H9 (cell line): ENCODE data around the gene PTTG1. TPM values are rescaled to one million over a fixed set of nuclear protein-coding genes. Genes with fewer than 3 reads are reported as not detected.

Experiments used
- DNase-seq: peaks from one replicate; pipeline ENCODE4 v3.0.0-alpha.2; 2017
- H2AFZ ChIP-seq: one replicate; pipeline ENCODE4 v1.6.1; 2013; ENCODE audit warnings: mild to moderate bottlenecking, low read length, control low read depth, moderate library complexity
- H2AK5ac ChIP-seq: 2 replicates; pipeline ENCODE4 v1.6.1; 2013; ENCODE audit warnings: low read length, control low read depth, mixed read lengths; ENCODE audit not compliant: insufficient read length
- H2BK120ac ChIP-seq: one replicate; pipeline ENCODE4 v1.6.1; 2013; ENCODE audit warnings: low read depth, mild to moderate bottlenecking, low read length, control low read depth, inconsistent platforms; ENCODE audit not compliant: poor library complexity, severe bottlenecking
- H2BK12ac ChIP-seq: 2 replicates; pipeline ENCODE4 v1.6.1; 2013; ENCODE audit warnings: low read length, control low read depth, mixed read lengths, low read depth; ENCODE audit not compliant: insufficient read length
- H2BK15ac ChIP-seq: 2 replicates; pipeline ENCODE4 v1.6.1; 2013; ENCODE audit warnings: low read depth, low read length, control low read depth
- H2BK20ac ChIP-seq: one replicate; pipeline ENCODE4 v1.6.1; 2013; ENCODE audit warnings: low read depth, mild to moderate bottlenecking, low read length, control low read depth, inconsistent platforms; ENCODE audit not compliant: poor library complexity, severe bottlenecking
- H2BK5ac ChIP-seq: 2 replicates; pipeline ENCODE4 v1.6.1; 2013; ENCODE audit warnings: low read length, control low read depth, mixed read lengths; ENCODE audit not compliant: insufficient read length
- H3K14ac ChIP-seq: 2 replicates; pipeline ENCODE4 v1.6.1; 2013; ENCODE audit warnings: low read length, control low read depth; ENCODE audit not compliant: insufficient read depth
- H3K18ac ChIP-seq: 2 replicates; pipeline ENCODE4 v1.6.1; 2013; ENCODE audit warnings: low read depth, mild to moderate bottlenecking, mixed read lengths, low read length, control low read depth; ENCODE audit not compliant: insufficient read length
- H3K23ac ChIP-seq: 2 replicates; pipeline ENCODE4 v1.6.1; 2013; ENCODE audit warnings: low read length, control low read depth, mixed read lengths, low read depth; ENCODE audit not compliant: insufficient read length
- H3K23me2 ChIP-seq: 2 replicates; pipeline ENCODE4 v1.6.1; 2013; ENCODE audit warnings: low read depth, mild to moderate bottlenecking, mixed read lengths, low read length, control low read depth; ENCODE audit not compliant: insufficient read length, poor library complexity, severe bottlenecking
- H3K27ac ChIP-seq: 2 replicates; pipeline ENCODE4 v1.5.1; 2013; ENCODE audit warnings: low read length, control low read depth, mixed read lengths, low read depth; ENCODE audit not compliant: insufficient read length
- H3K27me3 ChIP-seq: 2 replicates; pipeline ENCODE4 v1.6.1; 2013; ENCODE audit warnings: low read length, control low read depth, inconsistent platforms; ENCODE audit not compliant: insufficient read depth
- H3K4ac ChIP-seq: 2 replicates; pipeline ENCODE4 v1.6.1; 2013; ENCODE audit warnings: low read depth, mild to moderate bottlenecking, control low read depth, inconsistent platforms, low read length, moderate library complexity
- H3K4me1 ChIP-seq: 2 replicates; pipeline ENCODE4 v1.6.1; 2013; ENCODE audit warnings: low read length, control low read depth, inconsistent platforms; ENCODE audit not compliant: insufficient read depth
- H3K4me2 ChIP-seq: 2 replicates; pipeline ENCODE4 v1.6.1; 2013; ENCODE audit warnings: low read length, control low read depth, mixed read lengths; ENCODE audit not compliant: insufficient read length, insufficient read depth
- H3K56ac ChIP-seq: 2 replicates; pipeline ENCODE4 v1.6.1; 2013; ENCODE audit warnings: low read depth, mild to moderate bottlenecking, mixed read lengths, low read length, control low read depth; ENCODE audit not compliant: insufficient read length
- H3K79me1 ChIP-seq: 2 replicates; pipeline ENCODE4 v1.6.1; 2013; ENCODE audit warnings: low read depth, mild to moderate bottlenecking, moderate library complexity, low read length, control low read depth, inconsistent platforms; ENCODE audit not compliant: insufficient read depth, poor library complexity, severe bottlenecking
- H3K79me2 ChIP-seq: 2 replicates; pipeline ENCODE4 v1.6.1; 2013; ENCODE audit warnings: low read length, control low read depth, inconsistent platforms; ENCODE audit not compliant: insufficient read depth
- H3K9ac ChIP-seq: 2 replicates; pipeline ENCODE4 v1.6.1; 2013; ENCODE audit warnings: low read length, control low read depth, mixed read lengths; ENCODE audit not compliant: insufficient read length; ENCODE audit errors: extremely low read depth
- H3K9me3 ChIP-seq: one replicate; pipeline ENCODE4 v1.6.1; 2013; ENCODE audit warnings: low read depth, low read length, inconsistent platforms; ENCODE audit not compliant: control insufficient read depth
- H3T11ph ChIP-seq: one replicate; pipeline ENCODE4 v1.6.1; 2013; ENCODE audit warnings: mild to moderate bottlenecking, low read length, control low read depth, inconsistent platforms
- H4K20me1 ChIP-seq: one replicate; pipeline ENCODE4 v1.6.1; 2013; ENCODE audit not compliant: control insufficient read depth, insufficient read length, insufficient read depth
- H4K5ac ChIP-seq: 2 replicates; pipeline ENCODE4 v1.6.1; 2013; ENCODE audit warnings: low read depth, mild to moderate bottlenecking, mixed read lengths, low read length, control low read depth; ENCODE audit not compliant: insufficient read length
- H4K8ac ChIP-seq: replicated peaks from 2 replicates; pipeline ENCODE4 v1.6.1; 2013; ENCODE audit warnings: low read length, control low read depth, mixed read lengths, low read depth; ENCODE audit not compliant: insufficient read length
- H4K91ac ChIP-seq: 2 replicates; pipeline ENCODE4 v1.6.1; 2013; ENCODE audit warnings: low read depth, mild to moderate bottlenecking, moderate library complexity, mixed read lengths, low read length, control low read depth; ENCODE audit not compliant: insufficient read length
- H3K27ac Mint-ChIP-seq, 3 experiments: 2 replicates in 2 of 3; 3 replicates in 1 of 3; pipeline ENCODE4 v1.8.0; 2020 to 2021; ENCODE audit warnings: mixed read lengths in 3 of 3, mild to moderate bottlenecking in 1 of 3, moderate library complexity in 1 of 3
- H3K27me3 Mint-ChIP-seq: 2 replicates; pipeline ENCODE4 v1.8.0; 2021; ENCODE audit warnings: low read depth, mild to moderate bottlenecking, moderate library complexity, mixed read lengths
- H3K36me3 Mint-ChIP-seq, 3 experiments: 2 replicates in 2 of 3; 3 replicates in 1 of 3; pipeline ENCODE4 v1.8.0; 2020 to 2021; ENCODE audit warnings: low read depth in 3 of 3, mixed read lengths in 3 of 3; ENCODE audit not compliant: insufficient read depth in 1 of 3
- H3K4me1 Mint-ChIP-seq, 2 experiments: 2 replicates each; pipeline ENCODE4 v1.8.0; 2020; ENCODE audit warnings: mixed read lengths in 2 of 2
- H3K4me3 Mint-ChIP-seq, 2 experiments: 2 replicates in 1 of 2; 3 replicates in 1 of 2; pipeline ENCODE4 v1.8.0; 2020 to 2021; ENCODE audit warnings: mild to moderate bottlenecking in 2 of 2, mixed read lengths in 2 of 2, moderate library complexity in 1 of 2
- H3K9me3 Mint-ChIP-seq, 2 experiments: 2 replicates in 1 of 2; 3 replicates in 1 of 2; pipeline ENCODE4 v1.8.0; 2020; ENCODE audit warnings: mild to moderate bottlenecking in 2 of 2, mixed read lengths in 2 of 2, moderate library complexity in 1 of 2
- WGBS: extraction: QIAGEN DNeasy Blood & Tissue Kit; methylation state at CpG from one replicate; pipeline ENCODE4 v1.1.7; 2013; ENCODE audit warnings: missing lambda C conversion rate, low lambda C conversion rate, mixed read lengths; ENCODE audit not compliant: insufficient read length; ENCODE audit errors: extremely low coverage; 5-methylcytosine and 5-hydroxymethylcytosine counted together
- total RNA-seq: library from RNA; stranded (reverse); gene quantifications from 2 replicates; pipeline ENCODE4 v1.2.1, GENCODE V29; 2021
- TF ChIP-seq, protein P1 (sequence below): fragments of 200-600 bp; sonication (generic); conservative IDR thresholded peaks from 3 replicates; pipeline ENCODE4 v1.8.0; 2021; ENCODE audit warnings: antibody characterized with exemption, mild to moderate bottlenecking

Gene PTTG1
- total RNA-seq, 1 experiment from 2014 or later: 279 TPM

DNA sequence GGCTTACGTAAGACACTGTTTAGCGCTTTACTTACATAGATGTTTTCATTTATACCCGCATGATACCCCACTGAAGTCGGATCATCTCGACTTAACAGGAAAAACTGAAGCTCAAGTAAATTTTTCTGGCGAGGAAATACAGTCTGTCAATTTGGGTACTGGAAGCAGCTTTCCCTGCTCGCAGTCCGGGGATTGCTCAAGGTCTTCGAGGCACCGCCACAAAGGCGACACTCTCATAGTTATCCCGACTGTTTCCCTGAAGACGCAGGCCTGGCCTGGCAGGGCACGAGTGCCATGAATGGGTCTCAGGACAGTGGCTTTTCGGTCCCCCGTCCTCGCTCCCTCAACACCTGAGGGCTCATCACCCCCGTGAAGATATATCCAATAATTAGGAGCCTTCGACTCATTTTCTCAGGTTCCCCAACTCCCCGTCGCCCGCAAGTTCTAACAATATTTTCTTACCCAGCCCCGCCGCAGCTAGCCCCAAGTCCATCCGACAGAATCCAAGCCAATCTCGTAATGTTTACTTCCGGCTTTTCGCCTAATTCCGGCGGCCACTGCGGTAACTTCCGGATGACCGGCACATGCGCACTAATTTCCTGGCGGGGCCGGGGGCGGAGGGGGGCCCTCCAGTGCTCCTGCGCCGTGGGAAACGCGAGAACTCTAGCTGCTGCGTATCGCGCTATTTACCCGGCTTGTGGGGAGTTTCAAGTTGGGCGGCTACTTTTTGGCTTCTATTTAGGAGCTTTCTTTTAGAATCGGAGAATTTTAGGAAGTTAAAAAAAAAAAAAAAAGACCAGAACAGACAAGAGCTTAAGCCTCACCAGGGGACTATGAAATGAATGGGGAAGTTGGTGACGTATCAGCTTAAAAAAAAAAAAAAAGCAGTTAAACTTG is 2.8 kb upstream of the PTTG1 start, which contains the start of gene SLU7:
Gene SLU7 (minus strand): TSS at position 521 of the 897 bp plus-strand sequence. CDS start 3,787 bp downstream, outside the sequence.
- peak within 1 kb of the TSS; percentile 81 for H3K9ac ChIP-seq
- H3K27me3 Mint-ChIP-seq: no peaks in the 10 kb centered on the region
- H3K18ac ChIP-seq: no peak within 1 kb of the TSS
- H3K9me3 Mint-ChIP-seq: no peaks in the 10 kb centered on the region
- H3K4me1 Mint-ChIP-seq: peaks cover 34 to 41% of the 10 kb centered on the region in 2 experiments
- no peak within 1 kb of the TSS for H2AK5ac ChIP-seq
- no peak within 1 kb of the TSS for H2AFZ ChIP-seq
- H2BK12ac ChIP-seq: no peak within 1 kb of the TSS
- no peak within 1 kb of the TSS for H3K23ac ChIP-seq
- H3K23me2 ChIP-seq: peaks cover 5% of the 10 kb centered on the region
- no peak within 1 kb of the TSS for H2BK15ac ChIP-seq
- TF ChIP-seq, protein P1, sequence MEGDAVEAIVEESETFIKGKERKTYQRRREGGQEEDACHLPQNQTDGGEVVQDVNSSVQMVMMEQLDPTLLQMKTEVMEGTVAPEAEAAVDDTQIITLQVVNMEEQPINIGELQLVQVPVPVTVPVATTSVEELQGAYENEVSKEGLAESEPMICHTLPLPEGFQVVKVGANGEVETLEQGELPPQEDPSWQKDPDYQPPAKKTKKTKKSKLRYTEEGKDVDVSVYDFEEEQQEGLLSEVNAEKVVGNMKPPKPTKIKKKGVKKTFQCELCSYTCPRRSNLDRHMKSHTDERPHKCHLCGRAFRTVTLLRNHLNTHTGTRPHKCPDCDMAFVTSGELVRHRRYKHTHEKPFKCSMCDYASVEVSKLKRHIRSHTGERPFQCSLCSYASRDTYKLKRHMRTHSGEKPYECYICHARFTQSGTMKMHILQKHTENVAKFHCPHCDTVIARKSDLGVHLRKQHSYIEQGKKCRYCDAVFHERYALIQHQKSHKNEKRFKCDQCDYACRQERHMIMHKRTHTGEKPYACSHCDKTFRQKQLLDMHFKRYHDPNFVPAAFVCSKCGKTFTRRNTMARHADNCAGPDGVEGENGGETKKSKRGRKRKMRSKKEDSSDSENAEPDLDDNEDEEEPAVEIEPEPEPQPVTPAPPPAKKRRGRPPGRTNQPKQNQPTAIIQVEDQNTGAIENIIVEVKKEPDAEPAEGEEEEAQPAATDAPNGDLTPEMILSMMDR: no peak
- H3K4ac ChIP-seq: no peak within 1 kb of the TSS
- WGBS: no CpG with 5 or more reads among the region's 48 CpGs
- H3K27ac ChIP-seq: peak within 1 kb of the TSS; percentile 89
- H4K91ac ChIP-seq: no peak within 1 kb of the TSS
- peak; percentile 95 for DNase-seq
- H2BK20ac ChIP-seq: no peak within 1 kb of the TSS
- H3K36me3 Mint-ChIP-seq: peaks cover 11 to 13% (median 11%) of the 10 kb centered on the region in 3 experiments; a peak in 6 of 7 replicates
- H3K4me1 ChIP-seq: peaks cover 8% of the 10 kb centered on the region; the same call in 1 of the 2 replicates
- H3K9me3 ChIP-seq: no peaks in the 10 kb centered on the region
- no peaks in the 10 kb centered on the region for H4K20me1 ChIP-seq
- peak within 1 kb of the TSS; percentile 98 to 99 (median 99) for H3K27ac Mint-ChIP-seq
- no peak within 1 kb of the TSS for H4K5ac ChIP-seq
- no peak within 1 kb of the TSS for H4K8ac ChIP-seq
- no peak within 1 kb of the TSS for H2BK5ac ChIP-seq
- H3K4me2 ChIP-seq: peak within 1 kb of the TSS; percentile 68
- H3T11ph ChIP-seq: peak within 1 kb of the TSS; percentile 45
- no peak within 1 kb of the TSS for H3K56ac ChIP-seq
- H3K27me3 ChIP-seq: no peaks in the 10 kb centered on the region
- peaks cover 9% of the 10 kb centered on the region; the same call in 1 of the 2 replicates for H3K79me2 ChIP-seq
- 0 out of 2 replicates have a peak within 1 kb of the TSS, but pooled peaks have one; percentile 39 for H3K14ac ChIP-seq
- peaks cover 3% of the 10 kb centered on the region for H3K79me1 ChIP-seq
- no peak within 1 kb of the TSS for H2BK120ac ChIP-seq
- H3K4me3 Mint-ChIP-seq: peak within 1 kb of the TSS; percentile 96 to 97
